ENCODE data around the gene VIPR2. TPM values are rescaled to one million over a fixed set of nuclear protein-coding genes. Genes with fewer than 3 reads are reported as not detected.

The VIPR2 gene
- total and polyA plus RNA-seq, 2 of the 13 experiments (the other 11 are each of a cell fraction or from before 2014, with no cell fraction given): not detected

GRCh38 chr7:159086301-159086925 is 58.3 kb downstream of the VIPR2 start:
- WGBS (ENCODE audit: low lambda C conversion rate): 80% methylated on average over 2 of the region's 10 CpGs
- Histone ChIP-seq H3K9me3 (ENCODE audit: low read length) (no peaks in the 10 kb centered on the region), H3K27ac (ENCODE audit: extremely low read length, insufficient read depth, low read length) (no peak overlapping the region), H3K4me3 (replicated peaks in 1 of 3; ENCODE audit: insufficient read depth in 1 of 3, low read depth in 2 of 3, low read length in 3 of 3) (no peak overlapping the region), H3K36me3 (replicated peaks in 1 of 2; ENCODE audit: control insufficient read depth in 1 of 2, insufficient read depth in 2 of 2, low read length in 2 of 2) (no peaks in the 10 kb centered on the region), H3K79me2 (ENCODE audit: insufficient read depth, low read length) (no peaks in the 10 kb centered on the region), H3K9ac (ENCODE audit: insufficient read depth, low read depth, low read length) (no peak overlapping the region), H3K4me2 (ENCODE audit: low read depth, low read length) (no peak overlapping the region), H3K4me1 (ENCODE audit: insufficient read depth, low read length) (peaks cover 10% of the 10 kb centered on the region), H3K27me3 (ENCODE audit: control insufficient read depth in 1 of 2, insufficient read depth in 2 of 2, low read length in 2 of 2) (peaks cover 4 to 32% of the 10 kb centered on the region in 2 experiments; a peak in 3 of 5 replicates), H4K20me1 (ENCODE audit: insufficient read depth, low read length) (no peaks in the 10 kb centered on the region), H2AFZ (ENCODE audit: low read length) (no peak overlapping the region)
- intact Hi-C loops (cut with micrococcal nuclease; ENCODE audit: unreplicated experiment): no loop called here
- FAIRE-seq (no peak), ATAC-seq (no peak), DNase-seq (ENCODE audit: low spot score) (no peak)
- in situ Hi-C loops (cut with HindIII; ENCODE audit: extremely low pct_ligation_motif_present, low pct_unique_long_range_greater_than_20kb): no loop called here
- BruUV-seq (replicated peaks): no TSS peak
- CTCF ChIA-PET (ENCODE audit: low intra/inter-chr PET ratio, low total read pairs): no interaction called here
- POLR2A ChIA-PET: no interaction called here
- no peak for TF ChIP-seq REPIN1 (CRISPR knock-in tag; IDR thresholded peaks at IDR 0.05; ENCODE audit: borderline replicate concordance, low read depth)
- TF ChIP-seq ZNF670 (CRISPR knock-in tag; IDR thresholded peaks at IDR 0.05; ENCODE audit: borderline replicate concordance): no peak
- TF ChIP-seq ZNF800 (CRISPR knock-in tag; IDR thresholded peaks at IDR 0.05): no peak
- TF ChIP-seq ZNF224 (CRISPR knock-in tag; IDR thresholded peaks at IDR 0.05): no peak
- TF ChIP-seq ZNF788 (CRISPR knock-in tag; IDR thresholded peaks at IDR 0.05; ENCODE audit: borderline replicate concordance): no peak
- TF ChIP-seq, protein P1, sequence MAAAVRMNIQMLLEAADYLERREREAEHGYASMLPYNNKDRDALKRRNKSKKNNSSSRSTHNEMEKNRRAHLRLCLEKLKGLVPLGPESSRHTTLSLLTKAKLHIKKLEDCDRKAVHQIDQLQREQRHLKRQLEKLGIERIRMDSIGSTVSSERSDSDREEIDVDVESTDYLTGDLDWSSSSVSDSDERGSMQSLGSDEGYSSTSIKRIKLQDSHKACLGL (CRISPR knock-in tag; IDR thresholded peaks at IDR 0.05): no peak
- TF ChIP-seq ZNF230 (CRISPR knock-in tag; IDR thresholded peaks at IDR 0.05): no peak
- TF ChIP-seq, protein P2, sequence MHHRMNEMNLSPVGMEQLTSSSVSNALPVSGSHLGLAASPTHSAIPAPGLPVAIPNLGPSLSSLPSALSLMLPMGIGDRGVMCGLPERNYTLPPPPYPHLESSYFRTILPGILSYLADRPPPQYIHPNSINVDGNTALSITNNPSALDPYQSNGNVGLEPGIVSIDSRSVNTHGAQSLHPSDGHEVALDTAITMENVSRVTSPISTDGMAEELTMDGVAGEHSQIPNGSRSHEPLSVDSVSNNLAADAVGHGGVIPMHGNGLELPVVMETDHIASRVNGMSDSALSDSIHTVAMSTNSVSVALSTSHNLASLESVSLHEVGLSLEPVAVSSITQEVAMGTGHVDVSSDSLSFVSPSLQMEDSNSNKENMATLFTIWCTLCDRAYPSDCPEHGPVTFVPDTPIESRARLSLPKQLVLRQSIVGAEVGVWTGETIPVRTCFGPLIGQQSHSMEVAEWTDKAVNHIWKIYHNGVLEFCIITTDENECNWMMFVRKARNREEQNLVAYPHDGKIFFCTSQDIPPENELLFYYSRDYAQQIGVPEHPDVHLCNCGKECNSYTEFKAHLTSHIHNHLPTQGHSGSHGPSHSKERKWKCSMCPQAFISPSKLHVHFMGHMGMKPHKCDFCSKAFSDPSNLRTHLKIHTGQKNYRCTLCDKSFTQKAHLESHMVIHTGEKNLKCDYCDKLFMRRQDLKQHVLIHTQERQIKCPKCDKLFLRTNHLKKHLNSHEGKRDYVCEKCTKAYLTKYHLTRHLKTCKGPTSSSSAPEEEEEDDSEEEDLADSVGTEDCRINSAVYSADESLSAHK (CRISPR knock-in tag; IDR thresholded peaks at IDR 0.05; ENCODE audit: borderline replicate concordance): no peak
- no peak for TF ChIP-seq ZNF749 (CRISPR knock-in tag; IDR thresholded peaks at IDR 0.05; ENCODE audit: borderline replicate concordance)
- TF ChIP-seq ZNF280B (CRISPR knock-in tag; IDR thresholded peaks at IDR 0.05; ENCODE audit: borderline replicate concordance): no peak
- no peak for TF ChIP-seq ZNF160 (CRISPR knock-in tag; IDR thresholded peaks at IDR 0.05)
- TF ChIP-seq GABPA (IDR thresholded peaks at IDR 0.05; ENCODE audit: low read depth, low read length): no peak
- TF ChIP-seq GABPA (CRISPR knock-in tag; IDR thresholded peaks at IDR 0.05; ENCODE audit: low read depth): no peak
- no peak for TF ChIP-seq SMAD3 (CRISPR knock-in tag; IDR thresholded peaks at IDR 0.05)
- no peak for TF ChIP-seq ZFYVE20 (CRISPR knock-in tag; IDR thresholded peaks at IDR 0.05; ENCODE audit: borderline replicate concordance, low read depth)
- no peak for TF ChIP-seq ZNF773 (CRISPR knock-in tag; IDR thresholded peaks at IDR 0.05; ENCODE audit: borderline replicate concordance)
- TF ChIP-seq, protein P3, sequence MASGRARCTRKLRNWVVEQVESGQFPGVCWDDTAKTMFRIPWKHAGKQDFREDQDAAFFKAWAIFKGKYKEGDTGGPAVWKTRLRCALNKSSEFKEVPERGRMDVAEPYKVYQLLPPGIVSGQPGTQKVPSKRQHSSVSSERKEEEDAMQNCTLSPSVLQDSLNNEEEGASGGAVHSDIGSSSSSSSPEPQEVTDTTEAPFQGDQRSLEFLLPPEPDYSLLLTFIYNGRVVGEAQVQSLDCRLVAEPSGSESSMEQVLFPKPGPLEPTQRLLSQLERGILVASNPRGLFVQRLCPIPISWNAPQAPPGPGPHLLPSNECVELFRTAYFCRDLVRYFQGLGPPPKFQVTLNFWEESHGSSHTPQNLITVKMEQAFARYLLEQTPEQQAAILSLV (CRISPR knock-in tag; IDR thresholded peaks at IDR 0.05; ENCODE audit: borderline replicate concordance): no peak
